ENCODE measurements around the gene TFAP2A.

The TFAP2A gene

GRCh38 chr6:10389739-10390494, 25.0 kb downstream of the TFAP2A start:
- H3K4me3 ChIP-seq (ENCODE audit: low read depth, low read length) = no peak overlapping the region
- ChIA-PET CTCF (interaction anchor here (1.4 kb wide), 1 partner anchor 43 kb away, joined by 3 read pairs; no protein-coding TSS in a partner anchor), POLR2A (no interaction called here)
- DNase-seq (ENCODE audit: low read depth, low spot score) = no peak
- no peak for TF ChIP-seq CTCF (IDR thresholded peaks at IDR 0.05; ENCODE audit: insufficient read depth, low read length, missing control alignments)

- no peak for DNase-seq (ENCODE audit: low read depth, low spot score)
- POLR2A ChIA-PET = no interaction called here
- CTCF ChIA-PET = interaction anchor here (1.2 kb wide), 1 partner anchor 27 kb away, joined by 4 read pairs; the partner anchor contains the start of gene TFAP2A
- no peak for TF ChIP-seq CTCF (IDR thresholded peaks at IDR 0.05; ENCODE audit: insufficient read depth, low read length, missing control alignments)
- no peak overlapping the region for H3K4me3 ChIP-seq (ENCODE audit: low read depth, low read length)
Measured at GRCh38 chr6:10386756-10387654, 27.9 kb downstream of the TFAP2A start.

- no peak overlapping the region for H3K4me3 ChIP-seq (ENCODE audit: low read depth, low read length)
- TF ChIP-seq CTCF (IDR thresholded peaks at IDR 0.05; ENCODE audit: insufficient read depth, low read length, missing control alignments) = no peak
- POLR2A ChIA-PET = no interaction called here
- DNase-seq (ENCODE audit: low read depth, low spot score) = no peak
- CTCF ChIA-PET = no interaction called here
Measured at GRCh38 chr6:10386220-10386619, 28.7 kb downstream of the TFAP2A start.

GRCh38 chr6:10385524-10386132, 29.2 kb downstream of the TFAP2A start:
- no peak for DNase-seq (ENCODE audit: low read depth, low spot score)
- H3K4me3 ChIP-seq (ENCODE audit: low read depth, low read length) = no peak overlapping the region
- TF ChIP-seq CTCF (IDR thresholded peaks at IDR 0.05; ENCODE audit: insufficient read depth, low read length, missing control alignments) = no peak
- ChIA-PET POLR2A (no interaction called here), CTCF (no interaction called here)

- POLR2A ChIA-PET = no interaction called here
- H3K4me3 ChIP-seq (ENCODE audit: low read depth, low read length) = no peak overlapping the region
- DNase-seq (ENCODE audit: low read depth, low spot score) = no peak
- CTCF ChIA-PET = interaction anchor here (1.1 kb wide), 1 partner anchor 28 kb away, joined by 3 read pairs; no protein-coding TSS in a partner anchor
- no peak for TF ChIP-seq CTCF (IDR thresholded peaks at IDR 0.05; ENCODE audit: insufficient read depth, low read length, missing control alignments)
Measured at GRCh38 chr6:10384610-10385523, 30.0 kb downstream of the TFAP2A start.
